Measurements from ENCODE around the gene NLK. TPM values are rescaled to one million over a fixed set of nuclear protein-coding genes. Genes with fewer than 3 reads are reported as not detected.
A peak's percentile ranks its signal among the peaks of the same experiment; 100 is the strongest.

The NLK gene
- total and polyA plus RNA-seq, 8 donors, result 9.8 to 16.7 (median 13.5) TPM

- Histone ChIP-seq H3K4me1 (peaks cover 0 to 15% (median 9%) of the 10 kb centered on the region in 3 donors), H3K9me3 (no peaks in the 10 kb centered on the region), H3K36me3 (no peaks in the 10 kb centered on the region), H3K27ac (no peak overlapping the region), H3K4me3 (no peak overlapping the region), H3K27me3 (no peaks in the 10 kb centered on the region)
- ATAC-seq (no peak), FAIRE-seq (no peak), DNase-seq (no peak)
- intact Hi-C loops (cut with DNase I), result no loop called here
- 67 to 74% methylated on average over 3 of the region's 3 CpGs for WGBS, 2 donors
- no peak for TF ChIP-seq CTCF (IDR thresholded peaks at IDR 0.05)
Observed at GRCh38 chr17:28039251-28039650, 3.2 kb upstream of the NLK start.

GRCh38 chr17:28040406-28040805 lies 2.1 kb upstream of the NLK start:
- FAIRE-seq (no peak), ATAC-seq (no peak), DNase-seq (no peak)
- no peaks in the 10 kb centered on the region for H3K36me3 ChIP-seq
- no peaks in the 10 kb centered on the region for H3K9me3 ChIP-seq
- intact Hi-C loops (cut with DNase I), result loop anchor here in 1 of 3 donors (10.0 kb wide), 1 partner anchor 184 kb away; no protein-coding TSS in a partner anchor
- H3K4me1 ChIP-seq, result peaks cover 0 to 25% (median 18%) of the 10 kb centered on the region in 3 donors
- H3K4me3 ChIP-seq, result peak overlapping the region in 2 of 4 donors; percentile 14 to 20
- no peaks in the 10 kb centered on the region for H3K27me3 ChIP-seq
- H3K27ac ChIP-seq, result peak overlapping the region in 2 of 4 donors; percentile 26 to 84
- 87 to 90% methylated on average over 6 of the region's 6 CpGs for WGBS, 2 donors
- no peak for TF ChIP-seq CTCF (IDR thresholded peaks at IDR 0.05)

GRCh38 chr17:28041068-28041843 lies 1.2 kb upstream of the NLK start:
- peak overlapping the region; percentile 76 to 84 (median 80) for H3K27ac ChIP-seq
- H3K4me1 ChIP-seq, result peaks cover 0 to 30% (median 24%) of the 10 kb centered on the region in 3 donors
- H3K9me3 ChIP-seq, result no peaks in the 10 kb centered on the region
- no peaks in the 10 kb centered on the region for H3K27me3 ChIP-seq
- TF ChIP-seq CTCF (IDR thresholded peaks at IDR 0.05), result no peak
- ATAC-seq (peak; percentile 93 to 97 (median 95)), FAIRE-seq (peak; percentile 99), DNase-seq (peak; percentile 99 to 100 (median 100))
- H3K4me3 ChIP-seq, result peak overlapping the region; percentile 71 to 97 (median 76)
- H3K36me3 ChIP-seq, result no peaks in the 10 kb centered on the region
- intact Hi-C loops (cut with DNase I), result loop anchor here in 1 of 3 donors (10.0 kb wide), 1 partner anchor 184 kb away; no protein-coding TSS in a partner anchor
- WGBS, 2 donors, result 1% methylated on average over 31 to 43 of the region's 43 CpGs

GRCh38 chr17:28041844-28042656 lies 427 bp upstream of the NLK start:
- no peak for TF ChIP-seq CTCF (IDR thresholded peaks at IDR 0.05)
- peak overlapping the region; percentile 71 to 97 (median 76) for H3K4me3 ChIP-seq
- H3K27ac ChIP-seq, result peak overlapping the region; percentile 76 to 84 (median 80)
- no peaks in the 10 kb centered on the region for H3K36me3 ChIP-seq
- H3K9me3 ChIP-seq, result no peaks in the 10 kb centered on the region
- 1 to 8% methylated on average over 7 to 28 of the region's 34 CpGs for WGBS, 2 donors
- H3K27me3 ChIP-seq, result no peaks in the 10 kb centered on the region
- peak; percentile 2 to 5 (median 4) for ATAC-seq
- peaks cover 6 to 38% (median 24%) of the 10 kb centered on the region in 3 donors for H3K4me1 ChIP-seq
- intact Hi-C loops (cut with DNase I), result loop anchor here in 1 of 3 donors (10.0 kb wide), 1 partner anchor 183 kb away; no protein-coding TSS in a partner anchor
- DNase-seq, result no peak
- no peak for FAIRE-seq
